HG02885 (cell line): ENCODE data around the gene CD109.
"Not testable (repeated sequence)": the region's sequence is repeated elsewhere in the genome, so short reads cannot be mapped to it uniquely, and the experiment has no call there.

ENCODE experiments used
- ATAC-seq: cut with Tn5 transposase; IDR thresholded peaks from one replicate; pipeline ENCODE4 v1.9.1; 2021; ENCODE audit warnings: mild to moderate bottlenecking; ENCODE audit not compliant: unreplicated experiment, poor library complexity

Gene CD109

DNA sequence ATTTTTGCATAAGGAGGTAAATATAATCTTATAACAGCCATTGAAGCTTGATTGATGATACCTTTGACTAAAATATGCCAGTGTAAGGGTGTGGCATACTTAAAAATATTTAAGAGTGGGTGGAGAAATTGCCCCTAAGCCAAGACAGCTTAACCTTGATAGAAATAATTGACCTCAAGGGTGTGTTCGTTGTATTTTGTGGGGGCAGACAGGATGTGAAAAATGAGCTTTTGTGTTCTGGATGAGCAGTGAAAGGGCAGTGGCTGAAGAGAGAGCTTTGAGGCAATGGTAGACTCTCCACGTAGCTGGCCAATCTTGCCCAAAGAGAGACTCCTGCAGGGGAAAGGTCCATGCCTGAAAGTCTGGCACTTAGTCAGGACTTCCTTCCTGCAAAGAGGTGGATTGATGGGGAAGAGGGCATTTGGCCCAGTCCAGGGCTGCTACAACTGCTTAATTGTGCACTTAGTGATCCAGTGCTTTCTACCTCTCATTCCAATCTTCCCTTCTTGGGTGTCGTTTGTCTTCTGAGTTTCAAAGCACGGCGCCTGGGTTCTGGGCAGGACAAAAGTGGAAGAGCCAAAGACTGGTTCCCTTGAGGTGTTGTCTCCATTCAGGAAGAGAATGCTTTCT is 15.6 kb upstream of the CD109 start:
- no peak for ATAC-seq

DNA sequence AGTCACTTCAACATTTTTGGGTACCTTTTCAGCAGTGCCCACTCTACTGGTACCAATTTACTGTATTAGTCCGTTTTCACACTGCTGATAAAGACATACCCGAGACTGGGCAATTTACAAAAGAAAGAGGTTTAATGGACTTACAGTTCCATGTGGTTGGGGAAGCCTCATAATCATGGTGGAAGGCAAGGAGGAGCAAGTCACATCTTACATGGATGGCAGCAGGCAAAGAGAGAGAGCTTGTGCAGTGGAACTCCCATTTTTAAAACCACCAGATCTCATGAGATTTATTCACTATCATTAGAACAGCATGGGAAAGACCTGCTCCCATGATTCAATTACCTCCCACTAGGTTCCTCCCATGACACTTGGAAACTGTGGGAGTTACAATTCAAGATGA is 12.4 kb upstream of the CD109 start:
- ATAC-seq, result not testable (repeated sequence)

DNA sequence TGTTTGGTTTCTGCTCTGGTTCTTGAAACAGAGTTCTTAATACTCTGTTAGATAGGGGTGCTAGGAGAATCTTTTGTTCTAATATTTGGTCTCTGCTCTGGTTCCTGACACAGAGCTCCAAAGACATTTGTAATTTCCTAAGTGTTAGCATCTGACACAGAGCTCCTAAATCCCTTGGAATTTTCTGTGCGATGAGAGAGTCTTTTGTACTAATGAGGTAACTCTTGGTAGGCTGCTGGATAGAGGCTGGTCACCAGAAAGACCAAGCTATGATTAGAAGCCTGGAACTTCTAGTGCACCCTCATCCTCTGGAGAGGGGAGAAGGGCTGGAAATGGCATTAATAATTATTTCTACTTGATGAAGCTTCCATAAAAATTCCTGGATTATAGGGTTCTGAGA is 7.7 kb upstream of the CD109 start:
- ATAC-seq, result no peak

DNA sequence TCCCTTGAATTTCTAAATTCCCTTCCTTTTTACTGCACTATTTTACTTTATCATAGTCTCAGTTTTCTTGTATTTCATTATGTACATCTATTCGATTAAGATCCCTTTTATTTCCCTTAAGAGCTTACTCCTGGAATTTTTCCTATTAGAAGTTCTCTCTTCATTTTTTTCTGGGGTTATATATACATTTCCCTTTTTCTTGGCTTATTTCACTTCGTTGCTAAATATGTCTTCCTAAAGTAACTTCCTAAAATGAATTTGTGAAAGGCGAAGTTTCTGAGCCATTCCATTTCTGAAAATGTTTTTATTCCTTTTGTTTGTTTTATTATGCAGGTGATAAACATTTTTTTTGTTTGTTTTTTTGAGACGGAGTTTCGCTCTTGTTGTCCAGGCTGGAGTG is 5.9 kb upstream of the CD109 start:
- ATAC-seq, result no peak

DNA sequence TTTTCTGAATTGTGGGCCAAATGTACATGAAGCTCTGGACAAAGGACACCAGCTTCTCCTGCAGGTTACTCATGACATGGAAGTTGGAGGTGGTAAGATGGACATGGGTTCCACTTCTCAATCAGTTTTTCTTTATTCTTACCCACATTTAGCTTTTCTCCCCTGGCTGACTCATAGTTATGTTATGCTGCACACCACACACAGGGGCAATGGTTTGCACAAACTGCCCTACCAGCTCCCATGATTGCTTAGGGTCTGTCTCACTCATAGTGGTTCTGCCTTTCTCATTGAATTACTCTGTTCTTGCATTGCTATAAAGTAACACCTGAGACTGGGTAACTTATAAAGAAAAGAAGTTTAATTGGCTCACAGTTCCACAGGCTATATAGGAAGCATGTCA is 4.5 kb upstream of the CD109 start:
- no peak for ATAC-seq

DNA sequence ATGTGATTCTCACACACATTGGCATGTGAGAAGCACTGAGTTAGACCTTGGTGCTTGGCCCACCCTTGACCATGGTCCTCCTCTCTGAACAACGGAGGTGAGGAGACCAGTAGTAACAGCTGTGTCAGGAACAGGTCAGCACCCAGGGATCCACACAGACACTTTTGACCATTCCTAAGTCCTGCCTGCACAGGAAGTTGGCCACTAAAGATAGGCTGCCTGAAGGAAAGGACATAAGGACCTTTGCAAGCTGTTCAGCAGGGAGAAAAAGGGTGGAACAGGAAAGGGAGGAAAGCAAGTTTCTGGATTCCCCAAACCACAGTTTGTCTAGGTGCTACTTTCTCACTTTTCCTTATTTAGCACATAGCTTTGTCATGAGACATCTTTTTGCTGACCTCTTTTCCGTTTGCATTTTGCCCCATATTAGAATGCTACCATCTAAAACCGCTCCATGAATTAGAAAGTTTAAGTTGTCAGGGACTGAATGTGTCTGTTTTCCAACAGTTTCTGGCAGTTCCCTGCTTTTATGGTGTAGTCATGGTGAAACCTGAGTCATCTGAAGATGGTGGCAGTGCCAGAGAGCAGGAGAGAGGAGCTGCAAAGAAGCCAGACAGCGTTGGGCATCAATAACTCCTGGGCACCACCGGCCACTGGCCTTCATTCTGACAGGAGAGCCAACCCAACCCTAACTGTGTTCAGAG is 1.1 kb upstream of the CD109 start:
- ATAC-seq, result no peak

DNA sequence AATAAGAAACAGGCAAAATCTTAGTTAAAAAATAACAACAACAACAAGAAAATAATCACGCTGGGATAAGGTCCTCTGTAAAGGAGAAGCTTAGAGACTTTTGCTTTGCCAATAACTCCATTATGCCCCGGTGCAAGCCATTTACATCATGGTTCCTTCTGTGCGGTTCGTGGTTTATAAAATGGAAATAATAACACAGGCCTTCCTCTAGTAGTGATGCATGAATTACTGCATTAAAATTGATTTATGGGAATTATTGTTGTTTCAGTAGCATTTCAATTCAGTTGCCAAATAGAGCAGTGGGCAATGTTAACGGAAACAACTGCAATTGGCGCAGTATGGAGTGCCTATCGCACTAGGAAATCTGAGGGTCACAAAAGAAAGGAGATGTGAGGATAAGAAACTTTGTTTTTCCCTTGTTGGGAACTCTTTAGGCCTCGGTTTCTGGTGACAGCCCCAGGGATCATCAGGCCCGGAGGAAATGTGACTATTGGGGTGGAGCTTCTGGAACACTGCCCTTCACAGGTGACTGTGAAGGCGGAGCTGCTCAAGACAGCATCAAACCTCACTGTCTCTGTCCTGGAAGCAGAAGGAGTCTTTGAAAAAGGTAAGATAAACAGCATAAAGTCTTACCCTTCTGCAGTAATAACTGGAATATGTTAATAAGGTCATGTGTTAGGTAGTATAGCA is 1.1 kb downstream of the CD109 start:
- no peak for ATAC-seq

DNA sequence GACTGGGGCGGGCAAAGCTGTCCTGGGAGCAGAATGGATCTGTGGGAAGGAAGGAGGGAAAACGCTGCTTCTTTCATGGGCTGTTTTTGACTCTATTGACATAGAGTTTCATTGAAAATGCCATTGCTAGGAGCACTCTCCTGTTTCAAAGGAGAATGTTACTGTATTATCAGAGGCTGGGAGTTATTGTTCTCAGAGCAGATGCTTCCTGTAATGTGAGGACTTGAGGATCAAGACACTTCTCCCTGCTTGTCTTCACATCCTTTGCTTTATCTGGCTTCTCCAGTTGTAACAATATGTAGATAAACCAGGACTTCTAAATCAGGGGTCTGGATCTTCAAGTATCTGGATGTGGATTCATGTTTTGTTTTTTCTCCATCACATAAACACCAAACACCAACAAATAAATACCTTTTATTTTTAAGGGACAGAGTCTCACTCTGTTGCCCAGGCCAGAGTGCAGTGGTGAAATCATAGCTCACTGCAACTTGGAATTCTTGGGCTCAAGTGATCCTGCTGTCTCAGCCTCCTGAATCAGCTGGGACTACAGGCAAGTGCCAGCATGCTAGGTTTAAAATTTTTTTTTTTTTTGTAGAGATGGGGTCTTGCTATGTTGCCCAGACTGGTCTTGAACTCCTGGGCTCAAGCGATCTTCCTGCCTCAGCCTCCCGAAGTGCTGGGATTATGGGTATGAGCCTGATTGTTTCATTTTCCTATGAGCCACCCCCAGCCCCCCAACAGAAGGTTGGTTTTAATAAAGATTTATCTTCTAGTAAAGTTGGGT is 3.9 kb downstream of the CD109 start:
- ATAC-seq, result no peak

DNA sequence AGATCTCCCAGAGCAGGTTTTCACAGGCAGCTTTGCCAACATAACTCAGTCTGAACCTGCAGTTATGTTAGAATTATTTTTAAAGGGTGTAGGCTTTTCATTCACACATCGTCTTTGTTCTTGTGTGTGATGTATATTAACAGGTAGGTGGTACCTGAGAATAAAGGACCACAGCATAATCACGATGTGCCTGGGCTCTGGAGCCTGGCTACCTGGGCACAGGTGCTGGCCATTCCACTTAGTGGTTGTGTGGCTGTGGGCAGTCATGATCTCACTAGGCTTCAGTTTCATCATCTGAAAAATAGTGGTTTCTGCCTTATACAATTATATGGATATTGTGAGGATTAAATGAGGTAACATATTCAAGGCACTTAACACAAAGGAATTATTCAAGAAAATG is 6.4 kb downstream of the CD109 start:
- no peak for ATAC-seq

DNA sequence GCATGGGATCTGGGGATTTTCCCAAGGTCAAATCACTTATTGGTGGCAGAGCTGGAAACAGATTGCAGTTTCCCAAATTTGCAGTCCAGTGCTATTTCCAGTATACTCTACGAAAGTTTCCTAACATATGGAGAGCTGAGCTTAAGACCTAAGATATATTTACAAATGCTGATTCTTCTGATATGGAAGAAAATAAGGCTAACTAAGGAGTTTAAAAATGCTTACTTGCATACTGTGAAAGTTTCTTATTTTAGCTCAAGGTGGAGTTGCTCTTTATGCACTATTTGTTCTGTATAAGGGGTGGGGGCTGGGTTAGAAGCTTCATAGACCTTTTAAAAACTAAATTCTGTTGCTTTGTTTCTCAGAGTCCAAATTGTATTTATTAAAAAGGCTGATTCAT is 7.5 kb downstream of the CD109 start:
- ATAC-seq, result no peak

DNA sequence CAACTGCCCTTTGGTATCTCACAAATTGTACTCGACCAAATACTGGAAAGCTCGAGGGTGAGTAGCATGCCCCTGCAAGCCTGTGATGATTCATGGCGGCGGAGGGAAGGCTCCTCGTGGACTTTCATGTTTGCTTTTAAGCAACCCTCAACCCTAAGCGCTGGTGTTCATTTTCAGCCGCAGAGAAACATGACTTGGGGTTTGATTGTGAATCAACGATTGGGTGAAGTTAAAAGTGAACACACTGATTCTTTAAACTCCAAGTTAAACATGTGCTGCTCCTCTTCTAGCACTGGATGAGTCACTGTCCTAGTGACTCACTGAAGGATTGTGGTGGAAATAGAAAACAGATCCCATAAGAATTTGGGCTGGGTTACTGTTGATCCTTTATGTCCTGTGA is 8.3 kb downstream of the CD109 start:
- ATAC-seq, result no peak

DNA sequence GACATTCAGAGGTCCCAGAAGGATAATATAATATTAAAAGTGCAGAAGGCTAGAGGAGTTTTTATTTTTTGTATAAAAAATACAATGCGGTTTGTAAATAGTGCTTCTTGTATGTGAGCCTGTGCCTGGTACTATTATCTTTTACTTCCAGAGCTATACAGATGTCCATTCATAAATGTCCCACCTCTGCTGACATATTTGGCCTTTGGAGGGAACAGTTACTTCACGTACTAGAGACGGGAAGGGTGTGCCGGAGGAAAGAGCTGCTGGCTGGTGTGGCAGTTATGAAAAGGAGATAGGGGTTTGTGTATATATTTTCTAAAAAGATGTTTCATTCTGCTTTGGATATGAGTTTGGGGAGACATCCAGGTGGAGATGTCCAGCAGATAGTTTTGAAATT is 8.8 kb downstream of the CD109 start:
- ATAC-seq, result no peak

DNA sequence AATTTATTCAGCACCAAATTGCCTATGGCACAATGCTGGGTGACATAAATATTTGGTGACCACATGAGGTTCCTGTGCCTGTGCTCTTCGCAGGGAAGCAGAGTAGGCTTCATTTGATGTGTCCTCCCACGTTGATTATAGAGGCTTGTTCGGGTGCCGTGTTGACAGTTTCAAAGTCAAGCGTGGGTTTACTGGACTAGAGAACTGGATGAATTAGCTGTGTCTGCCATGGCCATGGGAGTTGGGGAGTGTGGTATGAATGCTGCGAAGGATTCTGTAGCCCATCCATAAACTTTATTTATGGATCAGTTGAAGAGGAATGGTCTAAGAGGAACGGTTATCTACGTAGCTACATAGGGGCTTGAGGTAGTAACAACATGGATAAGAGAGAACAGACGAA is 11.0 kb downstream of the CD109 start:
- ATAC-seq, result no peak

DNA sequence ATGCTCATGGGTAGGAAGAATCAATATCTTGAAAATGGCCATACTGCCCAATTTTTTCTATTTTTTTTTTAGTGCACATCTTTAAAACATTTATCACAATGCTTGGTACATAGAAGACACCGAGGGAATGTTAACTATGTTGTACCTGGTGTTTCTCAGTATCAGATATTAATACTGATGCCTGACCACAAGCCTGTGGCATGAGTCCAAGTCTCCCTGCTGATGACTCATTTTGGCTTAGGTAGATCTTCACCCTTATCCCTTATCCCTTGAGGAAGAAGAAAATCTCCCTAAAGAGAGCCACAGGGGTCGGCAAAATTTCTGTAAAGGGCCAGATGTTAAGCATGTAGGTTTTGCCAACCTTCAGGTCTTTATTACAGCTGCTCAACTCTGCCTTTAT is 14.5 kb downstream of the CD109 start:
- ATAC-seq, result no peak

DNA sequence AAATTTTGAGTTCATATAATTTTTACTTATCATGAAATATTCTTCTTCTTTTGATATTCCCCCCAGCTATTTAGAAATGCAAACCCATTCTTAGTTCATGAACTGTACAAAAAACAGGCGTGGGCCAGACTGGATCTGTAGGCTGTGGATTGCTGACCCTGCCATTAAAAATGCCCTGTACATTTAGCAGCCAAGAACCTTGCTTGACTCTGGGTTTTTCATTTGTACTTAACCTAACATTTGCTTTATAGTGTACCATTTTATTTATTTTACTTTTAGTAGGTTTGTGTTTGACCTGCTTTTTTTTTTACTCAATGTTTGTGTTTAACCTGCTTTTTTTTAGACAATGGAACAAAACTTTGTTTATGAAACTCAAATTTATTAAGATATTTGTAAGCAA is 14.9 kb downstream of the CD109 start:
- no peak for ATAC-seq

DNA sequence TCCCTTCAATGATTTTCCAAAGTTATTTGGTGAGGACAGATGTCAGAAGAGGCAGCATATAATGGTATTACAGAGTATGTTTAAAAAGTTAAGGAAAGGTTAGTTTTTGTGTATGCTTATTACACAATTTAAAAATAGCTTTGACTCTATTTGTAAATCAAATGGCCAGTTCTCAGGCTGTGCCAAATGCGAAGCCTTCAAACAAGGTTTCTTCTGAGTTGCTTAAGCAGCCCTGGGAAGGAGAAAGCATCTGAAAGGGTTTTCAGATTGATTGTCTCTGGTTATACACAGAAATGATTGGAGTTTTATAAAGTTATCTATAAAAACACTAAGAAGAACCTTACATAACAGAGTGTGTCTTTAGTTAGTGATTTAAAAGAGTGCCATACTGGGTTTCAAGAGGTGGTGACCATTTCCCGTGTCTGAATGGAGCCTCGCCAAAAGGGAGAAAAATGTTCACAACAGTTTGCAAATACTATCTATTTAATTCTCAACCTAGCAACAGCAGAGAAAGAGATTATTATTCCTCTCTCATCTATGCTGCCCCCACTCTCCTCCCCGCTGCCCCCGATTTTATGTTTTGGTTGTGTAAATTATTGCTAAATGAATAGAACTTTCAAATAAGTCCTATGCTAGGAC is 16.7 kb downstream of the CD109 start:
- ATAC-seq, result no peak

DNA sequence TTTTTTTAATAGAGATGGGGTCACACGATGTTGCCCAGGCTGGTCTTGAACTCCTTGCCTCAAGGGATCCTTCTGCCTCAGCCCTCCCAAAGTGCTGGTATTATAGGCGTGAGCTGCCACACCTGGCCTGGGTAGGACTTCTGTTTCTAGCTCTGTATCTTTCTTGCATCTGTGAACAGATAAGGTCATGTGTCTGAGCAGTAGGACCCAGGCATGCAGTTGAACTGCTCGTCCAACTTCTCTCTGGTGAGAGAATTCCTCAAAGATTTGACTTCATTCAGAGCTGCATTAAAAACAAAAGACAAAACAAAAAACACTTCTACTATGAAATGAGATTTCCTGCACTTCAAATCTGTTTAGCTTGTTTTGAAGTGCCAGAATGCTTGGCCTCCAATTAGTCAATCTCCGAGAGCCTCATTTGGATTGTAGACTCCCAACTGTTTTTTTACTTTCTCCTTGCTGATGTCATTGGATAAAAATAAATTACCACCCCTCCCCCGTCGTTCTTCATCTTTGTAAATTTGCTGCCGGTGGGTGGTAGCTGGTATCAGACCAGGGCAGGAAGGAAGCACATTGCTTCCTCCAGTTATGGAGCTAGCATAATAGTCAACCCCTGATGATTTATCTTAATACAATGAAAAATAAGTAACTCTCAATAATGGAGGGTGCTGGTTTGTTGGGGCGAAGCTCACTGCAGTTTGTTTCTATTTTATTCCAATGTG is 17.6 kb downstream of the CD109 start:
- no peak for ATAC-seq

DNA sequence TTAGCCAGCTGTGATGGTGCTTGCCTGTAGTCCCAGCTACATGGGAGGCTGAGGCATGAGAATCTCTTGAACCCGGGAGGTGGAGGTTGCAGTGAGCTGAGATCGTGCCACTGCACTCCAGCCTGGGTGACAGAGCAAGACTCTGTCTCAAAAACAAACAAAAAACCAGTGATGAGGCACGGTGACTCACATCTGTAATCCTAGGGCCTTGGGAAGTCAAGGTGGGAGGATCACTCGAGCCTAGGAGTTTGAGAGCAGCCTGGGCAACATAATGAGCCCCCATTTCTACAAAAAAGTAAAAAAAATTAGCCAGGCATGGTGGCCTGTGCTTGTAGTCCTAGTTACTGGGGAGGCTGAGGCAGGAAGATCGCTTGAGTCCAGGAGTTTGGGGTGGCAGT is 19.1 kb downstream of the CD109 start:
- not testable (repeated sequence) for ATAC-seq

DNA sequence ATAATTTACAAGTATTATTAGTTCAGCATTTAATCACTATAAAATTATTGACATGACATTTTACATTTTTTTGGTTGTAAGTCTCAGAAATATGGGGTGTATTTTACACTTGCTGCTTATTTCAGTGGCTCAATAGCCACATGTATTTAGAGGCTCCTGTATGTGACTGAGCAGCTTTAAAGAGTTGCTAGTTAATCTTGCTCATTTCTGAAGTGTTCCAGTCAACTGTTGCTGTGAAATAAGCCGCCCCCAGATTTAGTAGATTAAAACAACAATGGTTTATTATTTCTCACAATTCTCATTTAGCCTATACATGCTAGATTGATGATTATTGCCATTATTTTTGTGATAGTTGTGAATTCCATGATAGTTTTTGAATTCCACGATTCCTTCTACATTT is 23.0 kb downstream of the CD109 start:
- ATAC-seq, result no peak
